GM18858 (cell line): Measurements from ENCODE around the gene GNRHR.

Experiments
- ATAC-seq: cut with Tn5 transposase; IDR thresholded peaks from one replicate; pipeline ENCODE4 v1.9.1; 2021; ENCODE audit not compliant: unreplicated experiment

Gene GNRHR

GRCh38 chr4:67700738-67701516 is 53.3 kb downstream of the GNRHR start, which contains the start of gene UBA6:
Gene UBA6 (minus strand): TSS chr4:67701155. CDS start chr4:67701119, 36 bp downstream.
- ATAC-seq: peak; percentile 91

- peak; percentile 25 for ATAC-seq
Measured at GRCh38 chr4:67700116-67700737, 54.0 kb downstream of the GNRHR start.

DNA sequence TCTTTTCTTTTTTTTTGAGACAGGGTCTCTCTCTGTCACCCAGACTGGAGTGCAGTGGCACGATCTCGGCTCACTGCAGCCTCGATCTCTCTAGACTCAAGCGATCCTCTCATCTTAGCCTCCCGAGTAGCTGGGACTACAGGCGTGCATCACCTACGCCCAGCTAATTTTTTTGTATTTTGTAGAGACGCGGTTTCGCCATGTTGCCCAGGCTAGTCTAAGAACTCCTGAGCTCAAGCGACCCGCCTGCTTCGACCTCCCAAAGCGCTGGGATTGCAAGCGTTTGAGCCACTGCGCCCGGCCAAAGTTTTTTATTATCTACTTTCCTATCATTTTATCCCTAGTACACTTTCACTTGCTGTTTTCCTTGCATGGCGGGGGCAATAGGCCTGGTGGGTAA is 54.6 kb downstream of the GNRHR start:
- no peak for ATAC-seq

DNA sequence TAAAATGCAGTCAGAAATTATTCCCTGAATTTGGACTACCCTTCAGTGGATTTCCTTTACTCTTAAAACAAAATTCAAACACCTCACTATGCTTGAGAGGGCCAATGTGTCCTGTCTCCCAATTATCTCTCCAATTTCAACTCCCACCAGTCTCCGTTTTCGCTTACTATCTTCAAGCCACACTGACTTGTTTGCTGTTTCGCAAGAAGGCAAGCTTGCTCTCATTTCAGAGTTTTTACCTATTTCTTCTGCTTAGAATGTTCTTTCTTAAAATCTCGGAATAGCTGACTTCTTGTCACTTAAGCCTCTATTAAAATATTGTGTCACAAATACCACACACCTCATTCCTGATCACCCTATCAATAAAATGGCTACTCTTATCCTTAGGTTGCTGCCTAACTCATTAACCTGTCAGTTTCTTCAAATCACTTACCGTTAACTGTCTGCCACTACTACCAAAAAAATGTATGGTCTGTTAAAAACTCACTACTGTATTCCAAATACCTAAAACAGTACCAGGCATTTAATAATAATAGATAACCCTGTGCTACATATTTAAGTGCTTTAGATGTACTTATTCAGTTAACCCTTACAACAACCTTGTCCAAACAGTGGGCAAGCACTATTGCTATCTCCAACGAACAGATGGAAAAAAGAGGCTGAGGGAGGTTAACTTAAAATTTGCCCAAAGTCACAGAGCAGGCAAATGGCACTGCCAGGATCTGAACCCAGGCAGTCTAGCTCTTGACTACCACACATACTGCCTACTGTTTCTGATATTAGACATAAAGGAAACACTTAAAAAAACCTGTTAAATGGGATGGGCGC is 56.1 kb downstream of the GNRHR start:
- ATAC-seq: no peak

DNA sequence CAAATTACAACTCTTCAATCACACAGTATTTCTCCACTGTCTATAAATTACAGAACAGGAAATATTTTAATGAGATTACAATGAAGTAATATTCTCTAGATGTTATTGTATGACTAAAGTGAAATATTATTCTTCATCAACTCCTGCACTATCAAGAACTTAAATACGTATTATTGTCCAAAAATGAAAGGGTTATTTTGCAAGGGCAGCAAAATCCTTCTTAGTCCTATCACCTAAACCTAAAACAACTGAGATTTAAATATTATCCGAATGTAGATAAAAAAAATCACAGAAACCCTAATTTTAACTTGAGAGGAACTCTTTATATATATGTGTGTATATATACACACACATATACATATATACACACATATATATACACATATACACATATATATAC is 58.1 kb downstream of the GNRHR start:
- no peak for ATAC-seq

GRCh38 chr4:67694662-67695061 is 59.5 kb downstream of the GNRHR start:
- no peak for ATAC-seq

- ATAC-seq: no peak
Measured at GRCh38 chr4:67691328-67691727, 62.9 kb downstream of the GNRHR start.
